HepG2 (cell line): ENCODE data around the gene SEPHS1. TPM values are rescaled to one million over a fixed set of nuclear protein-coding genes. Genes with fewer than 3 reads are reported as not detected.
A peak's percentile ranks its signal among the peaks of the same experiment; 100 is the strongest.

Source experiments
- ATAC-seq: fragments of 200-7000 bp; cut with Tn5 transposase; 3 replicates; pipeline ENCODE4 v1.9.1; 2020; ENCODE audit warnings: mild to moderate bottlenecking, moderate library complexity
- BruUV-seq: library from RNA; stranded (reverse); fragments of 400-500 nt; replicated peaks from 2 replicates; lab custom pipeline; 2021; lab: Mats Ljungman, UMichigan
- CTCF ChIA-PET: fragments of 300-600 bp; formaldehyde crosslinking; extraction: SDS; loops from one replicate; lab custom pipeline; 2021; ENCODE audit warnings: low total read pairs, inconsistent platforms, low intra/inter-chr PET ratio; lab: Yijun Ruan, JAX
- POLR2A ChIA-PET: fragments of 350-600 bp; sonication (Branson Sonifier 250); formaldehyde crosslinking; loops from one replicate; lab custom pipeline; 2020; ENCODE audit warnings: antibody characterized with exemption, inconsistent platforms; lab: Yijun Ruan, JAX
- DNase-seq: peaks from one replicate; pipeline ENCODE4 v3.0.0-alpha.2; 2015; ENCODE audit warnings: low spot score
- FAIRE-seq: peaks from 3 replicates; lab custom pipeline; 2011; peaks lifted over from hg19 to GRCh38; lab: Jason Lieb, UNC
- H2AFZ ChIP-seq: one replicate; pipeline ENCODE4 v1.6.1; 2011; ENCODE audit warnings: low read length, inconsistent platforms
- H3K27ac ChIP-seq: fragments of 300-600 bp; 3 replicates; pipeline ENCODE4 v1.8.0; 2011; ENCODE audit warnings: mixed run types, mild to moderate bottlenecking, mixed read lengths, low read length, inconsistent platforms; ENCODE audit not compliant: insufficient read depth; ENCODE audit errors: extremely low read length
- H3K27me3 ChIP-seq, 2 experiments: fragments of 200-600 bp in 1 of 2; 2 replicates in 1 of 2; 3 replicates in 1 of 2; pipeline versions ENCODE4 v1.6.0 to v1.8.0; 2011; ENCODE audit warnings: low read length in 2 of 2, mild to moderate bottlenecking in 2 of 2, moderate library complexity in 2 of 2, inconsistent platforms in 1 of 2; ENCODE audit not compliant: insufficient read depth in 2 of 2, control insufficient read depth in 1 of 2
- H3K36me3 ChIP-seq, 2 experiments: fragments of 200-600 bp in 1 of 2; replicated peaks in 1 of 2; 2 replicates in 1 of 2; 3 replicates in 1 of 2; pipeline versions ENCODE4 v1.5.1 to v1.8.0; 2011; ENCODE audit warnings: low read length in 2 of 2, inconsistent platforms in 1 of 2; ENCODE audit not compliant: insufficient read depth in 2 of 2, control insufficient read depth in 1 of 2
- H3K4me1 ChIP-seq: 2 replicates; pipeline ENCODE4 v1.5.1; 2012; ENCODE audit warnings: low read length, inconsistent platforms; ENCODE audit not compliant: insufficient read depth
- H3K4me2 ChIP-seq: 2 replicates; pipeline ENCODE4 v1.6.0; 2011; ENCODE audit warnings: low read depth, low read length, inconsistent platforms
- H3K4me3 ChIP-seq, 3 experiments: fragments of 200-600 bp in 1 of 3; sonication (generic), shearing (Covaris generic) in 1 of 3; replicated peaks in 1 of 3; 2 replicates each; pipeline ENCODE4 v1.5.1; 2011 to 2016; ENCODE audit warnings: low read length in 3 of 3, inconsistent platforms in 2 of 3, low read depth in 2 of 3, mild to moderate bottlenecking in 2 of 3, control low read depth in 1 of 3, mixed read lengths in 1 of 3; ENCODE audit not compliant: insufficient read depth in 1 of 3
- H3K79me2 ChIP-seq: one replicate; pipeline ENCODE4 v1.6.1; 2011; ENCODE audit warnings: low read length, inconsistent platforms; ENCODE audit not compliant: insufficient read depth
- H3K9ac ChIP-seq: 2 replicates; pipeline ENCODE4 v1.6.0; 2011; ENCODE audit warnings: mild to moderate bottlenecking, low read depth, low read length, inconsistent platforms; ENCODE audit not compliant: insufficient read depth
- H3K9me3 ChIP-seq: 2 replicates; pipeline ENCODE4 v1.5.1; 2012; ENCODE audit warnings: mild to moderate bottlenecking, low read length
- H4K20me1 ChIP-seq: 2 replicates; pipeline ENCODE4 v1.6.0; 2011; ENCODE audit warnings: inconsistent platforms, mild to moderate bottlenecking, low read length, moderate library complexity; ENCODE audit not compliant: insufficient read depth
- CCDC6 ChIP-seq: sonication (generic); formaldehyde crosslinking; IDR thresholded peaks from 2 replicates; pipeline ENCODE4 v1.8.1; 2022; ENCODE audit warnings: mild to moderate bottlenecking, missing genetic modification reagents, moderate library complexity
- CREB1 ChIP-seq, 2 experiments: fragments of 450-650 bp in 1 of 2; IDR thresholded peaks; 2 replicates each; pipeline ENCODE4 v1.6.1; 2016 to 2017; ENCODE audit warnings: control low read depth in 1 of 2, mild to moderate bottlenecking in 1 of 2, missing compliant biosample characterization in 1 of 2, missing genetic modification characterization in 1 of 2
- EP300 ChIP-seq, 3 experiments: sonication (generic) in 1 of 3; formaldehyde crosslinking in 1 of 3; IDR thresholded peaks; 2 replicates each; pipeline versions ENCODE4 v1.5.1 to v1.6.1; 2011 to 2020; ENCODE audit warnings: low read depth in 2 of 3, low read length in 2 of 3, borderline replicate concordance in 1 of 3, improper control_type of control experiment in 1 of 3, mild to moderate bottlenecking in 1 of 3, missing genetic modification reagents in 1 of 3, moderate library complexity in 1 of 3
- MATR3 ChIP-seq: sonication (generic); formaldehyde crosslinking; IDR thresholded peaks from 2 replicates; pipeline ENCODE4 v1.4.0; 2020; ENCODE audit warnings: missing genetic modification reagents
- MEIS1 ChIP-seq: sonication (generic); formaldehyde crosslinking; IDR thresholded peaks from 2 replicates; pipeline ENCODE4 v1.9.0; 2021; ENCODE audit warnings: mild to moderate bottlenecking, missing genetic modification reagents, moderate library complexity, borderline replicate concordance
- SMYD3 ChIP-seq: sonication (generic); formaldehyde crosslinking; IDR thresholded peaks from 2 replicates; pipeline ENCODE4 v1.8.1; 2023; ENCODE audit warnings: mild to moderate bottlenecking, missing genetic modification reagents
- TMF1 ChIP-seq: sonication (generic); formaldehyde crosslinking; IDR thresholded peaks from 2 replicates; pipeline ENCODE4 v1.8.1; 2022; ENCODE audit warnings: low read depth, missing genetic modification reagents
- ZSCAN31 ChIP-seq: sonication (generic); formaldehyde crosslinking; IDR thresholded peaks from 2 replicates; pipeline ENCODE4 v1.5.0; 2020; ENCODE audit warnings: low read depth, mild to moderate bottlenecking, missing genetic modification reagents
- WGBS: methylation state at CpG from one replicate; pipeline ENCODE4 v1.1.6; 2017; ENCODE audit warnings: low lambda C conversion rate; 5-methylcytosine and 5-hydroxymethylcytosine counted together
- in situ Hi-C: cut with HindIII; loops from 2 replicates; pipeline ENCODE4 v1.10.0; 2017; ENCODE audit warnings: low pct_unique_long_range_greater_than_20kb; ENCODE audit not compliant: extremely low pct_ligation_motif_present
- intact Hi-C: fragments of 100-400 bp; cut with micrococcal nuclease; formaldehyde crosslinking; loops from one replicate; pipeline ENCODE4 v1.10.0; 2022; ENCODE audit not compliant: unreplicated experiment
- polyA plus RNA-seq, 8 experiments: library from polyadenylated mRNA; depleted of rRNA in 3 of 8; stranded (reverse) in 7 of 8; unstranded in 1 of 8; fragments of >200 nt; fragmentation: Illumina TruSeq in 4 of 8; extraction: Trizol in 4 of 8; gene quantifications; 2 replicates each; pipeline versions ENCODE4 v1.2.1 to v1.2.3, GENCODE V29; 2011 to 2016; ENCODE audit warnings: low read depth in 4 of 8, missing spikeins in 1 of 8, mixed read lengths in 1 of 8; ENCODE audit not compliant: insufficient read depth in 1 of 8
- total RNA-seq, 5 experiments: library from RNA; depleted of rRNA; stranded (reverse); fragments of >200 nt; fragmentation: Illumina TruSeq; extraction: Trizol; gene quantifications; 2 replicates each; pipeline ENCODE4 v1.2.3, GENCODE V29; 2016; ENCODE audit warnings: low read depth in 1 of 5

Gene SEPHS1
- total and polyA plus RNA-seq, 2 of the 13 experiments (the other 11 are each of a cell fraction or from before 2014, with no cell fraction given): 57.8 to 61.5 TPM

DNA sequence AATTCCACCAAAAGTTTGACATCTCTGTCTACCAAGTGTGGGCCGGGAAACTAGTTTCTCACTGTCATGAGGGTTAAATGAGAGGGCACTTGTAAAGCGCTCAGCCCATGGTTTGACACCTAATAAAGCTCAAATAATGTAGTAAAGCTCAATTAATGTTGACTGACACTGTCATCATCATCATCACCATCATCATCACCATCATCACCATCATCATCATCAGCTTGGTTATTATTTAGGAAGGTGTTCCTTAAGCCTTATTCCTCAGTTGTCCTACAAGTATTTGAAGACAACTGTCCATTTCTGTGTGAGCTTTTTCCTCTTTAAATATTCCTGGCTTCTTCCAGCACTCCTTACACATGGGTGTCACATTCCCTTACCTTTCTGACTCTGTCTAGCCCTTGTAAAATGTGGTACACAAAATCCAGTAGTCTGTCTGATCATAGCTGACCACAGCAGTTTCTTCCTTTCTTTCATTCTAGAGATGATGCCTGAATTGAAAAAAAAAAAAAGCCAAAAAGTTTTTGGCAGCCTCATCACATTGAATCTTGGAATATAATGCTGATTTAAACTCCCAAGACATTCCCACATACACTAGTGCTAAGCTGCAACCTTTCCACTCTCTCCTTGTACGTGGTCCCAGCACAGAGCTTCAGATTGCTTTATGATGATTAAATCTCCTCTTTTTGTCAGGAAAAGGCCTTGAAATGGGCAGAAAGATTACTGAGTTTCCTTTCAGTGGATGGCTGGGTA, 40.6 kb upstream of the SEPHS1 start:
- no peaks in the 10 kb centered on the region for H3K79me2 ChIP-seq
- CTCF ChIA-PET: no interaction called here
- no peak overlapping the region for H3K4me2 ChIP-seq
- intact Hi-C loops (no loop called here), in situ Hi-C loops (no loop called here)
- no peaks in the 10 kb centered on the region for H4K20me1 ChIP-seq
- no TSS peak for BruUV-seq
- DNase-seq (no peak), FAIRE-seq (no peak)
- H3K9ac ChIP-seq: no peak overlapping the region
- peak; percentile 80 for TF ChIP-seq CREB1 (IDR thresholded peaks at IDR 0.05)
- no peak for TF ChIP-seq CREB1 (CRISPR knock-in tag; IDR thresholded peaks at IDR 0.05)
- no peak for TF ChIP-seq TMF1
- TF ChIP-seq EP300 (IDR thresholded peaks at IDR 0.05; ENCODE audit: low read depth in 2 of 2, low read length in 2 of 2): no peak
- no peak for TF ChIP-seq EP300 (CRISPR knock-in tag; IDR thresholded peaks at IDR 0.05; ENCODE audit: borderline replicate concordance)
- no peak for TF ChIP-seq ZSCAN31 (CRISPR knock-in tag)
- no peak for TF ChIP-seq CCDC6
- no peak for TF ChIP-seq MEIS1 (CRISPR knock-in tag)
- no peak for TF ChIP-seq MATR3
- TF ChIP-seq, all 625 proteins: peak for 1
- H3K9me3 ChIP-seq: no peaks in the 10 kb centered on the region
- POLR2A ChIA-PET: no interaction called here
- peaks cover 26% of the 10 kb centered on the region for H3K4me1 ChIP-seq
- no peak overlapping the region for H2AFZ ChIP-seq
- H3K4me3 ChIP-seq: no peak overlapping the region
- WGBS: 22% methylated on average over 3 of the region's 3 CpGs
- ATAC-seq: no peak
- no peaks in the 10 kb centered on the region for H3K36me3 ChIP-seq
- H3K27me3 ChIP-seq: peaks cover 0 to 22% of the 10 kb centered on the region in 2 experiments; a peak in 3 of 5 replicates
- H3K27ac ChIP-seq: no peak overlapping the region

DNA sequence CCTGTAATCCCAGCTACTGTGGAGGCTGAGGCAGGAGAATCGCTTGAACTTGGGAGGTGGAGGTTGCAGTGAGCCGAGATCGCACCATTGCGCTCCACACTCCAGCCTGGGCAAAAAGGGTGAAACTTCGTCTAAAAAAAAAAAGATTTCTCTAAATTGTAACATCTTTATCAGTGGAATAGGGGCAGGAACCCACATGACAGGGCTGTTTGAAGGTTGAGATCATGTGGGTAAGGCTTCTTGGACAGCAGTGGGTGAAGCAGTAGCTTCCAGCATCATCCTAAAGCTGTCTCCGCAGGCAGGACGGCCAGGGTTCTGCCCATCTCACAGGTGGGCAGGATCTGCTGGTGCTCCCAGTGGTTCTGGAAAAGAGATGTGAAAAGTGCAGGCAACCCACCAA, 37.9 kb upstream of the SEPHS1 start:
- Histone ChIP-seq H3K9me3 (no peaks in the 10 kb centered on the region), H3K4me2 (no peak overlapping the region), H3K4me3 (no peak overlapping the region), H4K20me1 (no peaks in the 10 kb centered on the region), H2AFZ (no peak overlapping the region), H3K79me2 (no peaks in the 10 kb centered on the region), H3K4me1 (peaks cover 34% of the 10 kb centered on the region), H3K9ac (no peak overlapping the region), H3K27ac (no peak overlapping the region), H3K27me3 (peaks cover 3 to 31% of the 10 kb centered on the region in 2 experiments; a peak in 4 of 5 replicates), H3K36me3 (no peaks in the 10 kb centered on the region)
- DNase-seq (no peak), FAIRE-seq (no peak), ATAC-seq (no peak)
- in situ Hi-C loops: no loop called here
- WGBS: 80% methylated on average over 7 of the region's 7 CpGs
- BruUV-seq: no TSS peak
- intact Hi-C loops: no loop called here
- CTCF ChIA-PET: no interaction called here
- POLR2A ChIA-PET: no interaction called here
- no peak for TF ChIP-seq SMYD3
